Coronary artery (tissue), 2 donors: ENCODE data around the gene NEU1.
"Not testable (repeated sequence)": the region's sequence is repeated elsewhere in the genome, so short reads cannot be mapped to it uniquely, and the experiment has no call there.

Experiments
- DNase-seq: peaks from one replicate; pipeline ENCODE4 v3.0.0-alpha.2; 2017; ENCODE audit warnings: low spot score
- H3K27ac ChIP-seq, 2 donors: fragments of 200-600 bp; sonication (generic); one replicate each; pipeline ENCODE4 v1.5.1; 2016 to 2019
- H3K4me3 ChIP-seq: fragments of 200-600 bp; sonication (generic); 2 replicates; pipeline ENCODE4 v1.5.1; 2016; ENCODE audit warnings: mild to moderate bottlenecking, moderate library complexity
- CTCF ChIP-seq: fragments of 200-600 bp; sonication (generic); IDR thresholded peaks from one replicate; pipeline ENCODE4 v1.5.1; 2019; ENCODE audit warnings: antibody characterized with exemption

NEU1 gene

GRCh38 chr6:31811645-31812044, 51.0 kb downstream of the NEU1 start:
- H3K27ac ChIP-seq, result no peak overlapping the region
- H3K4me3 ChIP-seq, result no peak overlapping the region
- TF ChIP-seq CTCF, result no peak
- no peak for DNase-seq

GRCh38 chr6:31808599-31808998, 54.0 kb downstream of the NEU1 start:
- H3K27ac ChIP-seq, DNase-seq, H3K4me3 ChIP-seq: not testable (repeated sequence)
